ENCODE data around the gene RHO.

RHO gene

DNA sequence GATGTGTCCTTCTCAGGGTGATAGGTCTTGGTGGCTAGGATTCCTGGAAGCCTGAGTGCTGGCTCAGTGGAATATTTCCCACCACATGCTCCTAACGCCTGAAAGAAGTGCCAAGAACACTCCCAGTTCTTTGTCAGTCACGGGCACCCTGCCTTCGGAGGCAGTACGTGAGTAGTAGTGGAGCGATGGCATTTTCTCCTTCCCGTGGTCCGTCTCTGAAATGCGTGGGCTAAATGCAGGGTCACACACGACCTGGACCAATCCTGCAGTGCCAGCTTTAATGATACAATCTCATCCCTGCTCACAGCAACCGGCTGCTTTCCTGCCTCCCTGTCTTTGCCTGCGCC is 29.1 kb downstream of the RHO start:
- Histone ChIP-seq H3K27ac (ENCODE audit: low read depth in 2 of 2, low read length in 2 of 2) (peak overlapping the region in 1 of 2 donors; percentile 1), H3K27me3 (ENCODE audit: control insufficient read depth in 2 of 2, insufficient read depth in 2 of 2, low read length in 2 of 2) (no peaks in the 10 kb centered on the region), H3K36me3 (ENCODE audit: control insufficient read depth in 2 of 2, insufficient read depth in 2 of 2, low read length in 2 of 2) (peaks cover 3 to 12% of the 10 kb centered on the region in 2 donors), H3K4me3 (ENCODE audit: low read length in 2 of 2) (no peak overlapping the region), H3K9me3 (ENCODE audit: control insufficient read depth in 2 of 2, low read length in 2 of 2) (no peaks in the 10 kb centered on the region), H3K9ac (ENCODE audit: low read depth in 1 of 2, low read length in 2 of 2) (no peak overlapping the region), H3K4me1 (ENCODE audit: control insufficient read depth in 2 of 2, insufficient read depth in 2 of 2, low read length in 2 of 2) (peaks cover 6 to 12% of the 10 kb centered on the region in 2 donors)

DNA sequence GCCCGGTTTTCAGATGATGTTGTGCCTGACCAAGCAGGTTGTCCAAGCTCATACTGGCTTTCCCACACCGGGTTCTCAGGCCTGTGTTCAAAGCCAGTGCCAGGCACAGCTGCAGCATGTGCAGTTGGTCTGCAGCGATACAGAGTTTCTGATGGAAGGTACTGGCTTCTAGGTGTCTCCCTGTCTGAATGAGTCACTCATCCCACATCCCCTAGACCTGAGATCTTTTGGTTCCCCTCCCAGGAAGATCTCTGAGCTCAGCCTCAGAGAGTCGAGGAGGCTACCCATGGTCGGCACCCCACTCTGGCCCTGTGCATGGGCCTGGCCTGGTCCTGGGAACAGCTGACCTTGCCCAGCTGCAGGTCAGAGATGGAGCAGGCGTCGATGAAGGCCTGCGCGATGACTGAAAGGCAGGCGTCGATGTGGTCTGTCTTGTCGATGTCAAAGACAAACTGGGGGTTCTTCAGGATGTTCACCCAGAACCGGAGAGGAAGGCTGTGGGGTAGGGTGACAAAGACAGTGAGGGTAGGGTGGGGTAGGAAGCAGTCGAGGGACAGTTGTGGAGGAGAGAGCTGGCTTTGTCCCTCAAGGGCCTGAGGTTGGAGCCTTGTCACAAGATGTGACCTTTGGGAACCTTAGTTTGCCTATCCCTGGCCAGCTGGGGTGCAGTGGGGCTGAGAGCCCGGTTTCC is 29.8 kb downstream of the RHO start:
- Histone ChIP-seq H3K27ac (ENCODE audit: low read depth in 2 of 2, low read length in 2 of 2) (peak overlapping the region in 1 of 2 donors; percentile 1), H3K27me3 (ENCODE audit: control insufficient read depth in 2 of 2, insufficient read depth in 2 of 2, low read length in 2 of 2) (no peaks in the 10 kb centered on the region), H3K9me3 (ENCODE audit: control insufficient read depth in 2 of 2, low read length in 2 of 2) (no peaks in the 10 kb centered on the region), H3K9ac (ENCODE audit: low read depth in 1 of 2, low read length in 2 of 2) (no peak overlapping the region), H3K4me1 (ENCODE audit: control insufficient read depth in 2 of 2, insufficient read depth in 2 of 2, low read length in 2 of 2) (peaks cover 6 to 12% of the 10 kb centered on the region in 2 donors), H3K4me3 (ENCODE audit: low read length in 2 of 2) (no peak overlapping the region), H3K36me3 (ENCODE audit: control insufficient read depth in 2 of 2, insufficient read depth in 2 of 2, low read length in 2 of 2) (peaks cover 3 to 12% of the 10 kb centered on the region in 2 donors)

DNA sequence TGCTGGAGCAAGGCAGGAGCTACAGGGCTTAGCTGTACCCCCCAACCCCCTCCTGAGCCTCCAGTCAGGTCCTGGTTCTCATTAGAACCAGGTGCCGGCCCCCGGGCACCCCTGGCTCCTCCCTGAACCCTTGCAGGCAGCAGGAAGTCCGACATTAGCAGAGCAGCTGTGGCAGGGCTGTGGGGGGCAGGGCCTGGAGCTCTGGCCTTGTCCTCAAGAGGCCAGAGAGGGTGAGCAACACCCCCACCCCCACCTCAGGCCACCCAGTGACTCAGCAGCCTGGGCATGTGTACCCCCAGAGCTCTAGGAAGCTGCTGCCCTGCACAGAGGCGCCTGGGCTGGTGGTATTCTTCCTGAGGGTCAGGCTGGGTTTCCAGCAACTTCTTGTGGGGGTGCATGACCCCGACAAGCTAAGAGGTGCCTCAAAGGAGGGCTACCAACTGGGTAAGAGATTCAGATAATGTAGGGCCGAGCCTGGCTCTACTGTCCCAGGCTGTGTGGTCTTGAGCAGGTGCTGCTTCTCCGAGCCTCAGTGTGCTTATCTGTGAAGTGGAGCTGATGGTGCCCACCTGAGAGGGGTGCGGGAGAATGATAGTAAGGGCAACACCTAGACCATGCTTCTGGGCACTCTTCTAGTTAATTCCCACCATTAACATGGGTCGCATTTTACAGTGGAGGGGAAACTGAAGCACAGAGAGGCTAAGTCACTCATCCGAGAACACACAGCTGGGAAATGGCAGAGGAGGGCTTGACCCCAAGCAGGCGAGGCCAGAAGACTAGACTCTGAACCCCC is 30.5 kb downstream of the RHO start:
- H3K9me3 ChIP-seq (ENCODE audit: control insufficient read depth in 2 of 2, low read length in 2 of 2) = no peaks in the 10 kb centered on the region
- H3K9ac ChIP-seq (ENCODE audit: low read depth in 1 of 2, low read length in 2 of 2) = no peak overlapping the region
- H3K36me3 ChIP-seq (ENCODE audit: control insufficient read depth in 2 of 2, insufficient read depth in 2 of 2, low read length in 2 of 2) = peaks cover 3 to 12% of the 10 kb centered on the region in 2 donors
- H3K4me1 ChIP-seq (ENCODE audit: control insufficient read depth in 2 of 2, insufficient read depth in 2 of 2, low read length in 2 of 2) = peaks cover 6 to 7% of the 10 kb centered on the region in 2 donors
- no peak overlapping the region for H3K4me3 ChIP-seq (ENCODE audit: low read length in 2 of 2)
- no peaks in the 10 kb centered on the region for H3K27me3 ChIP-seq (ENCODE audit: control insufficient read depth in 2 of 2, insufficient read depth in 2 of 2, low read length in 2 of 2)
- H3K27ac ChIP-seq (ENCODE audit: low read depth in 2 of 2, low read length in 2 of 2) = no peak overlapping the region

DNA sequence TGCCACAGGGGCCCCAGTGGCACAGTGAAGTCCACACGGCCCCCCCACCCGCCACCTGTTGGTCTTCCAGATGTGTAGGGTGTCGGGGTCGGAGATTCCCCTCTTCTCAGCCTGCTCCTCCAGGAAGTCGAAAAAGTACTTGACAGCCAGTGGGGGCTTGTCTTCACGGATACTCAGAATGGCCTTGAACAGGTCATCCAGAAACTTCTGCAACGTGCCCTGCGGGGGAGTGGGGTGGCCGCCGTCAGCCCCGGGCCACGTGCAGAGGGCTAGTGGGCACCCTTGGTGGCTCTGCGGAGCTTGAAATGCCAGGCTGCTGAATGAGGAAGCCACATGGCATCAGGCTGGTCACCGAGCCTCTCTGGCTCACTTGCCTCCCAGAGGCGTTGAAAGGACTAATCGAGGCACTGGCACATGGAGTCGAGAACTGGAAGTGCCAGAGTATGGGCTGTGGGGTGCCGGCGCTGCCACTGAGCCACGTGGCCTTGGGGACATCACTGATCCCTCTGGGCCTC is 31.2 kb downstream of the RHO start:
- peaks cover 3 to 12% of the 10 kb centered on the region in 2 donors for H3K36me3 ChIP-seq (ENCODE audit: control insufficient read depth in 2 of 2, insufficient read depth in 2 of 2, low read length in 2 of 2)
- no peak overlapping the region for H3K9ac ChIP-seq (ENCODE audit: low read depth in 1 of 2, low read length in 2 of 2)
- peak overlapping the region; percentile 63 to 70 for H3K27ac ChIP-seq (ENCODE audit: low read depth in 2 of 2, low read length in 2 of 2)
- no peaks in the 10 kb centered on the region for H3K9me3 ChIP-seq (ENCODE audit: control insufficient read depth in 2 of 2, low read length in 2 of 2)
- H3K4me1 ChIP-seq (ENCODE audit: control insufficient read depth in 2 of 2, insufficient read depth in 2 of 2, low read length in 2 of 2) = peaks cover 6 to 7% of the 10 kb centered on the region in 2 donors
- no peaks in the 10 kb centered on the region for H3K27me3 ChIP-seq (ENCODE audit: control insufficient read depth in 2 of 2, insufficient read depth in 2 of 2, low read length in 2 of 2)
- no peak overlapping the region for H3K4me3 ChIP-seq (ENCODE audit: low read length in 2 of 2)

DNA sequence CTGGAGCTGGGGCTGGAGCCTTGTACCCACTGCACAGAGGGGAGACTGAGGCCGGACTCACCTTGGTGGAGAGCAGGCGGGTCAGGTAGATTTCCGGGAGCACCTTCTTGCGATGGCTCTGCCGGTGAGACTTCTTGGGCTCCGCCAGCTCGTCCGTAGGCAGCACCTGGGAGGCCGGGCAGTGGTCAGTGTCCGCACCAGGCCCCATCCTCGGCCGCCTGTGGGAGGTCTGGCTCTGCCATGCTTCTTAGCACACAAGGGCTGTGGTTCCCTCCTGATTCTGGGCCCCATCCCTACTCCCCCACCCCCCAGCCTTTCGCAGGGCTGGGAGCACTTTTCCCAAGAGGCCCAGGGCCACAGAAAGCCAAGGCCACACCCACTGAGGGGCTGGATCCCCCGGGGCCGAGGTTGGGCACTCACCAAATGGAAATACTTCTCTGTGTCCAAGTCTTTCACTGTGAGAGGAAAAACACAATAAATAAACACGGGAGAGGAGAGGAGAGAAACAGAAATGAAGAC is 31.9 kb downstream of the RHO start:
- Histone ChIP-seq H3K4me3 (ENCODE audit: low read length in 2 of 2) (no peak overlapping the region), H3K4me1 (ENCODE audit: control insufficient read depth in 2 of 2, insufficient read depth in 2 of 2, low read length in 2 of 2) (peaks cover 6 to 7% of the 10 kb centered on the region in 2 donors), H3K27ac (ENCODE audit: low read depth in 2 of 2, low read length in 2 of 2) (peak overlapping the region; percentile 63 to 70), H3K9me3 (ENCODE audit: control insufficient read depth in 2 of 2, low read length in 2 of 2) (no peaks in the 10 kb centered on the region), H3K36me3 (ENCODE audit: control insufficient read depth in 2 of 2, insufficient read depth in 2 of 2, low read length in 2 of 2) (peaks cover 3 to 14% of the 10 kb centered on the region in 2 donors), H3K27me3 (ENCODE audit: control insufficient read depth in 2 of 2, insufficient read depth in 2 of 2, low read length in 2 of 2) (no peaks in the 10 kb centered on the region), H3K9ac (ENCODE audit: low read depth in 1 of 2, low read length in 2 of 2) (no peak overlapping the region)

DNA sequence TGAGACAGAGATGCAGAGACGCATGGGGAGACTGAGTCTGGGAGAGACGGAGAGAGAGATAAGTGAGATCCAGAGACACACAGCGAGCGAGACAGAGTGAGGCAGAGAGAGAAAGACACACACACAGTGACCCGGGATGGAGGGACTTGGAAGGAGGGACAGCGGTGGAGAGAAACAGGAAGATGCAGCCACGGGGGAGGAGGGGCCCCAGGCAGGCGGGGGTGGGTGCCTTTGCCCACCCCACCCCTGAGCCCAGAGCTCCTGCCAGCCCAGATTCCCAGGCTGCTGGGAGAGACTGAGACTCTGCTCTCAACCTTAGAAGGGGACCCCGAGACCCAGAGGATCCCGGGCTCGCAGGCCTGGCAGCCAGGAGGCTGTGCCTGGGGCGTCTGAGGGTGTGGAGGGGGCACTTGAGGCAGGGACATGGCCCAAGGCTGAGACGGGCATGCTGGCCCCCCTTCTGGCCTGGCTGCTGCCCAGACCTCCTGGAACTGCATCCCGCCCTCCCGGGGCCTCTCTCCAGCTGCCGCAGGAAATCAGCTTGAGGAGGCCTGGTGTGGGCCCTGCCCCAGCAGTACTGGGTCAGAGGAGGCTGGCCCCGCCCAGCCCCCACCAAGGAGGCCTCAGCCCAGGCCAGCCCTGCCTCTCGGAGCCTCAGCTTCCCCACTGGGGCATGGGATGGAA is 32.6 kb downstream of the RHO start:
- Histone ChIP-seq H3K27ac (ENCODE audit: low read depth in 2 of 2, low read length in 2 of 2) (peak overlapping the region; percentile 63 to 70), H3K9me3 (ENCODE audit: control insufficient read depth in 2 of 2, low read length in 2 of 2) (no peaks in the 10 kb centered on the region), H3K4me3 (ENCODE audit: low read length in 2 of 2) (no peak overlapping the region), H3K36me3 (ENCODE audit: control insufficient read depth in 2 of 2, insufficient read depth in 2 of 2, low read length in 2 of 2) (peaks cover 6 to 14% of the 10 kb centered on the region in 2 donors), H3K9ac (ENCODE audit: low read depth in 1 of 2, low read length in 2 of 2) (peak overlapping the region in 1 of 2 donors; percentile 19), H3K4me1 (ENCODE audit: control insufficient read depth in 2 of 2, insufficient read depth in 2 of 2, low read length in 2 of 2) (peaks cover 6 to 7% of the 10 kb centered on the region in 2 donors), H3K27me3 (ENCODE audit: control insufficient read depth in 2 of 2, insufficient read depth in 2 of 2, low read length in 2 of 2) (no peaks in the 10 kb centered on the region)

DNA sequence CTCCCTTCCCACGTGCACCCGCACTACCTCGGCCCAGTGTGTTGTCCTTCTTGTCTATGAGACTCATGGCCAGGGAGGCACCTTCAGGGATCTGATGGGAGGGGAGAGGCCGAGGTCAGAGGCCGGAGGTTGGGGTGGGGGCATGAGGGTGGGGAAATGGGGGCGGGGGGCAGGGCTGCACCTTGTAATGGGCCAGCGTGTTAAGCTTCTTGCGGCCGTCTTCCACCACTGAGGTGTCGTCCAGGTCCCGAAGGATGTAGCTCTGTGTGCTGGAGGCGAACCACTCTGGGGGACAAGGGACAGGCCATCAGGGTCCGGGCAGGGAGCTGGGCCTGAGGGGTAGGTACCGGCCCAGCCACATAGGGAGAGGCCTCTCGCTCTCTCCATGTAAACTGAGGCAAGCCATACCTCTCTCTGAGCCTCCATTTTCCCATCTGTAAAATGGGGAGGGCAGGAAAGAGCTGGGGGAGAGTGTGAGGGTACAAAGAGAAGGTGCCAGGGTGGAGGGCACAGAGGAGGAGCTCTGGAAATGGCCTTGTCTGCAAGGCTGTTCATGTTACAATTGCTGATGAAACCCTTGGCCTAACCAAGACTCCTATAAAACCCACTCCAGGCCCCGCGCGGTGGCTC is 33.3 kb downstream of the RHO start:
- peak overlapping the region in 1 of 2 donors; percentile 19 for H3K9ac ChIP-seq (ENCODE audit: low read depth in 1 of 2, low read length in 2 of 2)
- H3K36me3 ChIP-seq (ENCODE audit: control insufficient read depth in 2 of 2, insufficient read depth in 2 of 2, low read length in 2 of 2) = peaks cover 6 to 9% of the 10 kb centered on the region in 2 donors
- no peak overlapping the region for H3K4me3 ChIP-seq (ENCODE audit: low read length in 2 of 2)
- peaks cover 6 to 8% of the 10 kb centered on the region in 2 donors for H3K4me1 ChIP-seq (ENCODE audit: control insufficient read depth in 2 of 2, insufficient read depth in 2 of 2, low read length in 2 of 2)
- peak overlapping the region; percentile 63 to 70 for H3K27ac ChIP-seq (ENCODE audit: low read depth in 2 of 2, low read length in 2 of 2)
- H3K9me3 ChIP-seq (ENCODE audit: control insufficient read depth in 2 of 2, low read length in 2 of 2) = no peaks in the 10 kb centered on the region
- H3K27me3 ChIP-seq (ENCODE audit: control insufficient read depth in 2 of 2, insufficient read depth in 2 of 2, low read length in 2 of 2) = no peaks in the 10 kb centered on the region

DNA sequence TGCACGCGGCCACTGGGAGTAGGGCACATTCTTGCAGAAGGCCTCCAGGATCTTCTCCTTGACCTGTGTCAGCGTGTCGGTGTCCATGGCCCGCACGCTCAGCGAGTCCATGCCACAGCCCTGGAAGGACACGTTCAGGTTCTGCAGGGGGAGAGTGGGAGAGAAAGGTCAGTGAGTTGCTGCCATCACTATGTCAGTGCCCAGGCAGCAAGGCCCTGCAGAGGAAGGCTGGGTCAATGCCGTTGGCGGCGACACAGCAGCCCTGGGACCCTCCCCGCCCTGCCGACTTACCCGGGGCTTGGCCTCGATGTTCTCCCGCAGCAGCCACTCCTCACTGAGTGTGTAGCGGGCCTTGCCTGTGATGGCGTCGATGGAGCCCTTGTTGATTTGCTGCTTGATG is 34.4 kb downstream of the RHO start:
- Histone ChIP-seq H3K27ac (ENCODE audit: low read depth in 2 of 2, low read length in 2 of 2) (no peak overlapping the region), H3K9me3 (ENCODE audit: control insufficient read depth in 2 of 2, low read length in 2 of 2) (no peaks in the 10 kb centered on the region)

DNA sequence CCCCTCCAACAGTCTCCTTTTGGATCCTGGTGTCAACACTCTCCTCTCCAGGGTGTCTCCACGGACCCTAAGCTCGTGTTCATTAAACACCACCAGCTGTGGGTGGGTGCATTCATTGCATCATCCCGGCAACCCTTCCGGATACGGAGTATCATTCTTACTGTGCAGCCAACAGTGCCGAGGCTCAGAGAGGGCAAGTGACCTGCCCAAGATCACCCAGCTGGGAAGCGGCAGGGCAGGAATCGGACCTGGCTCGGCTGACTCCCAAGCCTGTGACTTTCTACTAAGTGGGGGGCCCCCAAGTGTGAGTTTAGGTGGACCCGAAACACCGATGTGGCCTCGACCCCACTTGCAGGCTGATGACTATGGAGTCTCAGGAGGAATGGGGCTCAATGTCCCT is 34.9 kb downstream of the RHO start:
- Histone ChIP-seq H3K4me1 (ENCODE audit: control insufficient read depth in 2 of 2, insufficient read depth in 2 of 2, low read length in 2 of 2) (peaks cover 5 to 11% of the 10 kb centered on the region in 2 donors), H3K9me3 (ENCODE audit: control insufficient read depth in 2 of 2, low read length in 2 of 2) (no peaks in the 10 kb centered on the region), H3K36me3 (ENCODE audit: control insufficient read depth in 2 of 2, insufficient read depth in 2 of 2, low read length in 2 of 2) (peaks cover 3 to 10% of the 10 kb centered on the region in 2 donors), H3K27me3 (ENCODE audit: control insufficient read depth in 2 of 2, insufficient read depth in 2 of 2, low read length in 2 of 2) (no peaks in the 10 kb centered on the region), H3K4me3 (ENCODE audit: low read length in 2 of 2) (no peak overlapping the region), H3K9ac (ENCODE audit: low read depth in 1 of 2, low read length in 2 of 2) (no peak overlapping the region), H3K27ac (ENCODE audit: low read depth in 2 of 2, low read length in 2 of 2) (no peak overlapping the region)

More for the DNA sequence above, 34.4 kb downstream of the RHO start:
- peaks cover 3 to 10% of the 10 kb centered on the region in 2 donors for H3K36me3 ChIP-seq (ENCODE audit: control insufficient read depth in 2 of 2, insufficient read depth in 2 of 2, low read length in 2 of 2)
- H3K9ac ChIP-seq (ENCODE audit: low read depth in 1 of 2, low read length in 2 of 2) = no peak overlapping the region
- no peaks in the 10 kb centered on the region for H3K27me3 ChIP-seq (ENCODE audit: control insufficient read depth in 2 of 2, insufficient read depth in 2 of 2, low read length in 2 of 2)
- no peak overlapping the region for H3K4me3 ChIP-seq (ENCODE audit: low read length in 2 of 2)
- peaks cover 5 to 11% of the 10 kb centered on the region in 2 donors for H3K4me1 ChIP-seq (ENCODE audit: control insufficient read depth in 2 of 2, insufficient read depth in 2 of 2, low read length in 2 of 2)
